ENCODE measurements around the gene CNNM2.
"Not testable (repeated sequence)": the region's sequence is repeated elsewhere in the genome, so short reads cannot be mapped to it uniquely, and the experiment has no call there.

The CNNM2 gene

DNA sequence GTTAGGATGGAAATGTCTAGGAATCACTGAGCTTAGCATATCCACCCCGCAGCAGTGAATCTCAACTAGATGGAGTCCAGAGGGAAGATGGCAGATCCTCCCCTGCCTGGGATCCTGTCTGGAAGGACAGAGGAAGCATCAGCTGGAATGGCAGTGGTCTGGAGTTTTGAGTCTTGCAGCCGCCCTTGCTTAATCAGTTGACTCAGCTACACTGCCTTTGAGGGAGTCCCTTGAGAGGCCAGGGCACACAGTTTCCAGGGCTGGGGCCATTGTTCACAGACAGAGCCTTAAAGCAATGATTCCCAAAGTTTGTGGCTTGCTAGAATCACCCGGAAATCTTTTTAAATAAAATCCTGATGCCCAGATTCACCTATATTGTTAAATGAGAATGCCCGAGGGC, 146.9 kb downstream of the CNNM2 start:
- TF ChIP-seq, protein P1, sequence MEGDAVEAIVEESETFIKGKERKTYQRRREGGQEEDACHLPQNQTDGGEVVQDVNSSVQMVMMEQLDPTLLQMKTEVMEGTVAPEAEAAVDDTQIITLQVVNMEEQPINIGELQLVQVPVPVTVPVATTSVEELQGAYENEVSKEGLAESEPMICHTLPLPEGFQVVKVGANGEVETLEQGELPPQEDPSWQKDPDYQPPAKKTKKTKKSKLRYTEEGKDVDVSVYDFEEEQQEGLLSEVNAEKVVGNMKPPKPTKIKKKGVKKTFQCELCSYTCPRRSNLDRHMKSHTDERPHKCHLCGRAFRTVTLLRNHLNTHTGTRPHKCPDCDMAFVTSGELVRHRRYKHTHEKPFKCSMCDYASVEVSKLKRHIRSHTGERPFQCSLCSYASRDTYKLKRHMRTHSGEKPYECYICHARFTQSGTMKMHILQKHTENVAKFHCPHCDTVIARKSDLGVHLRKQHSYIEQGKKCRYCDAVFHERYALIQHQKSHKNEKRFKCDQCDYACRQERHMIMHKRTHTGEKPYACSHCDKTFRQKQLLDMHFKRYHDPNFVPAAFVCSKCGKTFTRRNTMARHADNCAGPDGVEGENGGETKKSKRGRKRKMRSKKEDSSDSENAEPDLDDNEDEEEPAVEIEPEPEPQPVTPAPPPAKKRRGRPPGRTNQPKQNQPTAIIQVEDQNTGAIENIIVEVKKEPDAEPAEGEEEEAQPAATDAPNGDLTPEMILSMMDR (conservative IDR thresholded peaks at IDR 0.05; ENCODE audit: low read length) = no peak
- no peak for TF ChIP-seq EZH2phosphoT487 (IDR thresholded peaks at IDR 0.05; ENCODE audit: borderline replicate concordance)
- H3K4me2 ChIP-seq (ENCODE audit: low read depth, low read length, poor library complexity, severe bottlenecking) = no peak overlapping the region

DNA sequence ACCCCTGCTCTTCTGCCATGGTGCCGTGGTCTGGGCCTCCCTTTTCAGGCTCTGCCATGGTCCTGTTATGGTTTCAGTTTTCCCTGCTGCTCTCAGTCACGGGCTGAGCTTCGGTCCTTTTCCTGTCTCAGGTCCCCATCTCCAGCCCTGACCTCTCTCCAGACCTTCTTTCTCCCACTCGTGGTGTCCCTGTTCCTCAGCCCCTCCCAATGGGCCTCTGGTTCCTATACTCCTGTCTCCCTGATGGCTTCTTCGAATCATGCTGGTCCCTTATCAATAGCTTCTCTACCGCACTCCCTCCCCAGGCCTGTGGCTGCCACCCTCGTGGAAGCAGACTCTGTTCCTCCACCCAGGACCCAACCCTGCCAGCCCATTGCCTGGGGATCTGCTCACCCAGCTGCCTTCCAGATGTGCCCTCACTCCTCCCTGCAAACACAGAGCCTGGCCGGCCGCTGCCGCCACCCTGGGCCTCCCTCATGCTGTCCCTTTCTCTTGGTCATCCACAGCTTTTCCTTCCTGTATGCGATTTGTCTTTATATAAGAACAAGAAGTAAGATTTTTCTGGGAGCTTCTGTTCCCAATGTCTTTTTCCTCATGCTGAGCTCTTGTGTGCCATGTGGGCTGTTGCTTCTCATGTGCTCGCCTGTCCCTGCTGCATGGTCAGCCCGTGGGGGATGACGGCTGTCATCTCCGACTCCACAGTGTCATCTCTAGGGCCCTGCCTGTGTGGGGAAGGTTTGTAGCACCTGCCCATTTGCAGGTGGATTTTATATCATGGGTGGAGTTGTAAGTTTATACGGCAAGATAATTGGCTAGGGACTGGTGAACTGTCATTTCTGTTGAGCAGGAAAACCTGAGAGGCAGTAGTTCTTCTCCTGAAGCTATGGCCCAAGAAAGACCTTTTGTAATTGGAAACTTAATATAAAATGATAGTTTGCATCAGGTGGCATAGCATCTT, 148.3 kb downstream of the CNNM2 start:
- H3K36me3 ChIP-seq (ENCODE audit: insufficient read depth, low read length) = peaks cover 4% of the 10 kb centered on the region; the same call in 1 of the 2 replicates
- no peak overlapping the region for H3K4me2 ChIP-seq (ENCODE audit: low read depth, low read length, poor library complexity, severe bottlenecking)
- no peaks in the 10 kb centered on the region for H3K9me3 ChIP-seq (ENCODE audit: insufficient read depth, low read depth, low read length)
- H3K79me2 ChIP-seq (ENCODE audit: insufficient read depth, low read length) = no peaks in the 10 kb centered on the region
- no peak overlapping the region for H2AFZ ChIP-seq (ENCODE audit: low read length)
- TF ChIP-seq, protein P1 (conservative IDR thresholded peaks at IDR 0.05; ENCODE audit: low read length) = no peak
- no peak for TF ChIP-seq EZH2phosphoT487 (IDR thresholded peaks at IDR 0.05; ENCODE audit: borderline replicate concordance)
- no peak overlapping the region for H3K4me3 ChIP-seq (ENCODE audit: low read length, poor library complexity, severe bottlenecking)
- 0 out of 2 replicates have a peak, but pooled peaks cover 2% of the 10 kb centered on the region for H3F3A ChIP-seq (ENCODE audit: low read depth)
- no peaks in the 10 kb centered on the region for H3K9me2 ChIP-seq (replicated peaks; ENCODE audit: low read depth, low read length)
- no peaks in the 10 kb centered on the region for H4K20me1 ChIP-seq (ENCODE audit: insufficient read depth, low read length, poor library complexity, severe bottlenecking)
- no peaks in the 10 kb centered on the region for H3K27me3 ChIP-seq (ENCODE audit: insufficient read depth, low read length, poor library complexity, severe bottlenecking)
- H3K4me1 ChIP-seq (ENCODE audit: insufficient read depth, low read length, poor library complexity, severe bottlenecking) = peaks cover 20% of the 10 kb centered on the region
- no peak overlapping the region for H3K9ac ChIP-seq (ENCODE audit: low read depth, low read length, poor library complexity, severe bottlenecking)

More for the DNA sequence above, 146.9 kb downstream of the CNNM2 start:
- peaks cover 7% of the 10 kb centered on the region for H3K4me1 ChIP-seq (ENCODE audit: insufficient read depth, low read length, poor library complexity, severe bottlenecking)
- H3K36me3 ChIP-seq (ENCODE audit: insufficient read depth, low read length) = peaks cover 4% of the 10 kb centered on the region; the same call in 1 of the 2 replicates
- H3K27me3 ChIP-seq (ENCODE audit: insufficient read depth, low read length, poor library complexity, severe bottlenecking) = no peaks in the 10 kb centered on the region
- no peak overlapping the region for H2AFZ ChIP-seq (ENCODE audit: low read length)
- H3K9ac ChIP-seq (ENCODE audit: low read depth, low read length, poor library complexity, severe bottlenecking) = no peak overlapping the region
- H3K79me2 ChIP-seq (ENCODE audit: insufficient read depth, low read length) = no peaks in the 10 kb centered on the region
- H3K9me3 ChIP-seq (ENCODE audit: insufficient read depth, low read depth, low read length) = no peaks in the 10 kb centered on the region
- no peaks in the 10 kb centered on the region for H3K9me2 ChIP-seq (replicated peaks; ENCODE audit: low read depth, low read length)
- no peaks in the 10 kb centered on the region for H3F3A ChIP-seq (ENCODE audit: low read depth)
- H4K20me1 ChIP-seq (ENCODE audit: insufficient read depth, low read length, poor library complexity, severe bottlenecking) = no peaks in the 10 kb centered on the region
- H3K4me3 ChIP-seq (ENCODE audit: low read length, poor library complexity, severe bottlenecking) = no peak overlapping the region

DNA sequence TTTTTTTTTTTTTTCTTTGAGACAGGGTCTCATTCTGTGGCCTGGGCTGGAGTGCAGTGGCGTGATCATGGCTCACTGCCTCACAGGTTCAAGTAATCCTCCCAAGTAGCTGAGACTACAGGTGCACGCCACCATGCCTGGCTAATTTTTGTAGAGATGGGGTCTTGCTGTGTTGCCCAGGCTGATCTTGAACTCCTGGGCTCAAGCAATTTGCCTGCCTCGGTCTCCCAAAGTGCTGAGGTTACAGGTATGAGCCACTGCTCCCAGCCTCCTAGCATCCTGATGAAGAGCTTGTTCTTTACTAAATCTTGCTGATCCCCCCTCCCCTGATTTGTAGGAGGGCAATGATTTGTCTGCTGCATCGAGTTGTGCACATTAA, 149.0 kb downstream of the CNNM2 start:
- peaks cover 20% of the 10 kb centered on the region for H3K4me1 ChIP-seq (ENCODE audit: insufficient read depth, low read length, poor library complexity, severe bottlenecking)

More for the DNA sequence above, 149.0 kb downstream of the CNNM2 start:
- H4K20me1 ChIP-seq (ENCODE audit: insufficient read depth, low read length, poor library complexity, severe bottlenecking); H3K4me2 ChIP-seq (ENCODE audit: low read depth, low read length, poor library complexity, severe bottlenecking); H3K27me3 ChIP-seq (ENCODE audit: insufficient read depth, low read length, poor library complexity, severe bottlenecking); H3K9ac ChIP-seq (ENCODE audit: low read depth, low read length, poor library complexity, severe bottlenecking); H2AFZ ChIP-seq (ENCODE audit: low read length); H3K36me3 ChIP-seq (ENCODE audit: insufficient read depth, low read length); H3K9me2 ChIP-seq (replicated peaks; ENCODE audit: low read depth, low read length); H3K4me3 ChIP-seq (ENCODE audit: low read length, poor library complexity, severe bottlenecking); H3K79me2 ChIP-seq (ENCODE audit: insufficient read depth, low read length); H3K9me3 ChIP-seq (ENCODE audit: insufficient read depth, low read depth, low read length); H3F3A ChIP-seq (ENCODE audit: low read depth): not testable (repeated sequence)
